Panc1 (cell line): ENCODE measurements around the gene RPL23. TPM values are rescaled to one million over a fixed set of nuclear protein-coding genes. Genes with fewer than 3 reads are reported as not detected.

Source experiments
- ATAC-seq: fragments of 200-7000 bp; cut with Tn5 transposase; 2 replicates; pipeline ENCODE4 v1.9.1; 2020; ENCODE audit warnings: mild to moderate bottlenecking, moderate library complexity
- BruUV-seq: library from RNA; stranded (reverse); fragments of 400-500 nt; replicated peaks from 2 replicates; lab custom pipeline; 2021; lab: Mats Ljungman, UMichigan
- CTCF ChIA-PET: fragments of 300-600 bp; sonication (Branson Sonifier 250); formaldehyde crosslinking; loops from one replicate; lab custom pipeline; 2022; ENCODE audit warnings: antibody characterized with exemption; lab: Charles Lee
- POLR2A ChIA-PET: fragments of 300-600 bp; sonication (Branson Sonifier 250); formaldehyde crosslinking; loops from one replicate; lab custom pipeline; 2022; ENCODE audit warnings: antibody characterized with exemption; lab: Charles Lee
- DNase-seq: peaks from one replicate; pipeline ENCODE4 v3.0.0-alpha.2; 2010; ENCODE audit warnings: low read depth, low spot score
- H3K27ac ChIP-seq: 2 replicates; pipeline ENCODE4 v1.5.1; 2011; ENCODE audit warnings: mild to moderate bottlenecking, low read length, inconsistent platforms
- H3K27me3 ChIP-seq: fragments of 200-500 bp; sonication (Bioruptor generic); 2 replicates; pipeline ENCODE4 v1.6.0; 2014; ENCODE audit warnings: low read length, inconsistent platforms; ENCODE audit not compliant: control insufficient read depth, insufficient read depth
- H3K36me3 ChIP-seq: fragments of 200-500 bp; sonication (Bioruptor generic); 2 replicates; pipeline ENCODE4 v1.5.1; 2014; ENCODE audit warnings: inconsistent platforms, mild to moderate bottlenecking, low read length, moderate library complexity; ENCODE audit not compliant: control insufficient read depth, insufficient read depth
- H3K4me1 ChIP-seq: 2 replicates; pipeline ENCODE4 v1.5.1; 2011; ENCODE audit warnings: inconsistent platforms, mild to moderate bottlenecking, low read length, moderate library complexity; ENCODE audit not compliant: control insufficient read depth, insufficient read depth
- H3K4me3 ChIP-seq, 2 experiments: 2 replicates each; pipeline ENCODE4 v1.5.1; 2011 to 2012; ENCODE audit warnings: low read depth in 2 of 2, low read length in 2 of 2, mild to moderate bottlenecking in 2 of 2, inconsistent platforms in 1 of 2, moderate library complexity in 1 of 2
- H3K9me3 ChIP-seq: fragments of 200-500 bp; sonication (Bioruptor generic); 2 replicates; pipeline ENCODE4 v1.5.1; 2014; ENCODE audit warnings: low read depth, mild to moderate bottlenecking, inconsistent platforms, low read length, moderate library complexity; ENCODE audit not compliant: control insufficient read depth, insufficient read depth
- CTCF ChIP-seq: fragments of 450-650 bp; IDR thresholded peaks from 2 replicates; pipeline ENCODE4 v1.5.1; 2017; ENCODE audit warnings: mild to moderate bottlenecking
- POLR2AphosphoS5 ChIP-seq: IDR thresholded peaks from 2 replicates; pipeline ENCODE4 v1.6.1; 2012; ENCODE audit warnings: mild to moderate bottlenecking, low read depth, low read length, moderate library complexity
- REST ChIP-seq, 2 experiments: IDR thresholded peaks; 2 replicates each; pipeline ENCODE4 v1.6.1; 2011 to 2012; ENCODE audit warnings: low read depth in 2 of 2, control low read depth in 1 of 2, low read length in 1 of 2, mild to moderate bottlenecking in 1 of 2, moderate library complexity in 1 of 2; ENCODE audit not compliant: insufficient read depth in 1 of 2
- SIN3A ChIP-seq: IDR thresholded peaks from 2 replicates; pipeline ENCODE4 v1.6.1; 2012; ENCODE audit warnings: low read depth, mild to moderate bottlenecking, low read length, moderate library complexity, borderline replicate concordance; ENCODE audit not compliant: insufficient read depth
- TCF7L2 ChIP-seq: IDR thresholded peaks from 2 replicates; pipeline ENCODE4 v1.6.1; 2011; ENCODE audit warnings: mild to moderate bottlenecking, low read depth, low read length, inconsistent platforms
- in situ Hi-C: cut with HindIII; loops from 2 replicates; pipeline ENCODE4 v1.10.0; 2016; ENCODE audit warnings: low sequenced_read_pairs, low pct_unique_long_range_greater_than_20kb
- intact Hi-C: fragments of 100-400 bp; cut with micrococcal nuclease; formaldehyde crosslinking; loops from one replicate; pipeline ENCODE4 v1.10.0; 2022; ENCODE audit not compliant: unreplicated experiment
- total RNA-seq: library from RNA; stranded (reverse); gene quantifications from one replicate; pipeline ENCODE4 v1.2.1, GENCODE V29; 2021; ENCODE audit not compliant: unreplicated experiment

RPL23 gene
- total RNA-seq, 1 experiment from 2014 or later, result 649 TPM

- CTCF ChIA-PET, result no interaction called here
- Histone ChIP-seq H3K9me3 (no peaks in the 10 kb centered on the region), H3K4me1 (no peaks in the 10 kb centered on the region; the same call in 1 of the 2 replicates), H3K27me3 (no peaks in the 10 kb centered on the region), H3K4me3 (no peak overlapping the region), H3K27ac (peak overlapping the region; percentile 32; the same call in 1 of the 2 replicates), H3K36me3 (no peaks in the 10 kb centered on the region)
- no peak for ATAC-seq
- no peak for DNase-seq
- POLR2A ChIA-PET, result no interaction called here
- intact Hi-C loops (no loop called here), in situ Hi-C loops (no loop called here)
- no TSS peak for BruUV-seq
- TF ChIP-seq CTCF, result peak; percentile 72
- TF ChIP-seq TCF7L2, result no peak
Observed at GRCh38 chr17:38864636-38865398, 11.3 kb upstream of the RPL23 start.

GRCh38 chr17:38861399-38861843 lies 7.9 kb upstream of the RPL23 start:
- Histone ChIP-seq H3K4me1 (no peaks in the 10 kb centered on the region), H3K4me3 (no peak overlapping the region), H3K27me3 (no peaks in the 10 kb centered on the region), H3K36me3 (no peaks in the 10 kb centered on the region), H3K27ac (no peak overlapping the region), H3K9me3 (no peaks in the 10 kb centered on the region)
- in situ Hi-C loops, result no loop called here
- POLR2A ChIA-PET, result no interaction called here
- intact Hi-C loops, result no loop called here
- BruUV-seq, result no TSS peak
- CTCF ChIA-PET, result interaction anchor here (0.7 kb wide), 1 partner anchor 292 kb away, joined by 3 read pairs; no protein-coding TSS in a partner anchor
- ATAC-seq (peak; percentile 96), DNase-seq (peak; percentile 64)
- TF ChIP-seq POLR2AphosphoS5, result no peak
- no peak for TF ChIP-seq TCF7L2
- TF ChIP-seq CTCF, result no peak
- TF ChIP-seq REST (IDR thresholded peaks at IDR 0.05; ENCODE audit: insufficient read depth in 1 of 2, low read depth in 2 of 2, low read length in 1 of 2), result no peak
- TF ChIP-seq SIN3A, result no peak
